A673 (cell line): ENCODE results near the gene P2RY12.

Source experiments
- EZH2 ChIP-seq: fragments of 200-600 bp; sonication (generic); IDR thresholded peaks from 2 replicates; pipeline ENCODE4 v1.6.1; 2017; ENCODE audit warnings: borderline replicate concordance, low read depth, mild to moderate bottlenecking, mixed read lengths, antibody characterized with exemption, low read length; ENCODE audit not compliant: poor library complexity, severe bottlenecking
- TF ChIP-seq, protein P1 (sequence below): fragments of 300-800, 200-600 bp; sonication (generic); conservative IDR thresholded peaks from 2 replicates; pipeline ENCODE4 v1.5.1; 2017; ENCODE audit warnings: low read depth, mild to moderate bottlenecking, antibody characterized with exemption, low read length, moderate library complexity, mixed read lengths

DNA sequence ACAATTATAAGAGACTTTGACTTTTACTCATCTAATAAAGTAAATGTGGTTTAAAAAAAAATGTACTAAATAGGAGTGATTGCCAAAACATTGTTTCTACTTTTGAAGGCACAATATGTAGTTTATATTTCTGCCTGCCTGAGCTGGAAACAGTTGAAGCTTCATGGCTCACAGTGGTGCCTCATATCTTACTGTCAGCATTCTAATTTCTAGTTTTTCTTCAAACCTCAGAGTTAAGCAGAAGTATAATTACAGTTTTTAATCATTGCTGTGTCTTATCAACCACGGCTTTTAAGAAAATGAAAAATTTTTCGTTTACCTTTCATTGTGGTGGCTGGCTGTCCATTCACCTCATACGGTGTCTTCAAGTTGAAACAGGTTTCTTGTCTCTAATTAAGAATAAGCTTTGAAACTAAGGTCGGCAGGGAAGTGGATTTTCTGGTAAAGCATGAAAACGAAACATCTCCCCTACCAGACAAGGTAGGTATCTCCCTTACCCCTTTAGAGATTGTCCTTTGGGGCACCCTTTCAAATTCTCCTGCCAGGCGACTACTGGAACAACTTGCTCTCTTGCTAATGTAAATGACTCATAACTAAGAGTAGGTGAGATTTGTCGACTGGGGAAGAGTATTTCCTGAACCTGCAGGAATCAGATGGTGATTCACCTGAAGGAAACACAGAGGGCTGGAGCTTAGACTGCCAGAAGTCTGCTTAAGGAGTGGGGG lies 68.1 kb downstream of the P2RY12 start, which contains the start of gene GPR87:
- TF ChIP-seq, protein P1, sequence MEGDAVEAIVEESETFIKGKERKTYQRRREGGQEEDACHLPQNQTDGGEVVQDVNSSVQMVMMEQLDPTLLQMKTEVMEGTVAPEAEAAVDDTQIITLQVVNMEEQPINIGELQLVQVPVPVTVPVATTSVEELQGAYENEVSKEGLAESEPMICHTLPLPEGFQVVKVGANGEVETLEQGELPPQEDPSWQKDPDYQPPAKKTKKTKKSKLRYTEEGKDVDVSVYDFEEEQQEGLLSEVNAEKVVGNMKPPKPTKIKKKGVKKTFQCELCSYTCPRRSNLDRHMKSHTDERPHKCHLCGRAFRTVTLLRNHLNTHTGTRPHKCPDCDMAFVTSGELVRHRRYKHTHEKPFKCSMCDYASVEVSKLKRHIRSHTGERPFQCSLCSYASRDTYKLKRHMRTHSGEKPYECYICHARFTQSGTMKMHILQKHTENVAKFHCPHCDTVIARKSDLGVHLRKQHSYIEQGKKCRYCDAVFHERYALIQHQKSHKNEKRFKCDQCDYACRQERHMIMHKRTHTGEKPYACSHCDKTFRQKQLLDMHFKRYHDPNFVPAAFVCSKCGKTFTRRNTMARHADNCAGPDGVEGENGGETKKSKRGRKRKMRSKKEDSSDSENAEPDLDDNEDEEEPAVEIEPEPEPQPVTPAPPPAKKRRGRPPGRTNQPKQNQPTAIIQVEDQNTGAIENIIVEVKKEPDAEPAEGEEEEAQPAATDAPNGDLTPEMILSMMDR = no peak
- no peak for TF ChIP-seq EZH2
